Measurements from ENCODE around the gene TMEM223.
A peak's percentile ranks its signal among the peaks of the same experiment; 100 is the strongest.
"Not testable (repeated sequence)": the region's sequence is repeated elsewhere in the genome, so short reads cannot be mapped to it uniquely, and the experiment has no call there.

The TMEM223 gene

DNA sequence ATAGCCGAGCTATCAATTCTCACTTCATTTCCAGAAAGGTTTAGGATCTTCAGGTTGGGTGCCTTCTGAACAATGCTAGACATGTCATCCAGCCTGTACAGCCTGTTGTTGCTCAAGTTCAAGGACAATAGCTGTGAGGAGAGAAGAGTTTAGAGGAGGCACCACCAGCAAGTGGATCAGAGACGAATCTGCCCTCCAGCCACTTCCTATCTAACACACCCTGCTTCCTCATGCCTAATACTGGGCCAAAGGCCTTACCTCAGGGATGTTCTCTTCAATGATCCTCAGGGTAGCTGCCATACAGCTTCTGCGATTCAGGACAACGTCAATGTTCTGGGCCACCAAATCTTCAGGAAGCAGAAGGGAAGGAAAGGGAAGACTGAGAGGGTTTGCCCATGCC, 9.3 kb upstream of the TMEM223 start:
- no peak for DNase-seq (ENCODE audit: low spot score)

DNA sequence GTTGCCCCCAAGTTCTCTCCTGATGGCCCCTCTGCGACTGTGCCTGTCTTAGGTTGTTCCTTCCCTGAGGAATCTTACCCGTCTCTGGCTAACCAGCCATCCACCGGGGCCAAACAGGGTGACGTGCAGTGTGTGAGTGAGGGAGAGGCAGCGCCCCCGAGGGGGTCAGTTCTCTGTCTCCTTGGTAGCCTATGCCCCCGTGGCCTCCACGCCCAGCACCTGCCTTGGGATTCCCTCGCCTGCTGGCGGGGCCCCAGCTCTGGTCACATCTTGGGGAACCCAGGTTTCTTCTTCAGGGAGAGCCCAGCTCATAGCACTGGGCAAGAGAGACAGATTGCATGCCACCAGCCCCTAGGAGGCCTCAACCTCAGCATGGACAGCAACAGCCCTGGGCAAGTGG, 7.7 kb upstream of the TMEM223 start:
- DNase-seq (ENCODE audit: low spot score) = no peak

DNA sequence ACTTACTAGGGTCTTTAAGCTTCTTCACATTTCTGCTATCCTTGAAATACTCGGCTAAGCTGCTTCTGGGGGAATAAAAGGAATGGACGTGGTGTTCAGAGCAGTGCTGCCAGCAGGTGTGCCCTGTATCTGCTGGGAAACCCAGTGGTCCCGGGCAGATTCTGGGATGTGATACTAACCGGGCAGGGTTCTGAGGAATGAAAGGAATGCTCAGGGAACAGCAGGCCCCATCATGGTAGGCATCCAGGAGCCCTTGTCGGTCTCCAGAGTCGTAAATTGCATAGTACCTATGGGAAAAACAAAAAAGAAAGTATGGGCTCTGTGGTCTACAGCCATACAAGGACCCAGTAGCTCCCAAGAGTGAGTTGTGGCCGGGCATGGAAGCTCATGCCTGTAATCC, 4.5 kb upstream of the TMEM223 start:
- DNase-seq (ENCODE audit: low spot score) = no peak

- no peak for DNase-seq (ENCODE audit: low spot score)
These were observed 2.5 kb upstream of the TMEM223 start for GRCh38 chr11:62794201-62794775.

- no peak for DNase-seq (ENCODE audit: low spot score)
These were observed 383 bp upstream of the TMEM223 start for GRCh38 chr11:62792202-62792575.

DNA sequence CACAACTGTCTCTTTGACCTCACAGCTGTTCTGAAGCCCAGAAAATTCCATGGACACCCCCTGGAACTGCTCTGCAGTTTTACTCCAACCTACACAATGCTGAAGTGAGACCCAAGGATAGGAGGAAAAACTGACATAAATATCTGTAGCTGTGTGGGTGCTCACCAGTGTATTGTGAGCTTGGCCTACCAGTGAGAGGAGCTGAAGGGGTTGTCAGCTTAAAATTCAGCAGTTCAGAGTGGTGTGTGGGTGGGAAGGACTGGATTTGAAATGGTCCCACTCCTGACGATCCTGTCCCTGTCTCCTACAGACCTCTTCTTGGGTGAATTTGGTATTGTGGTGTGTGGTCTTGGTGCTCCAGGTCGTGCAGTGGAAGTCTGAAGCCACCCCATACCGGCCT, 2.2 kb downstream of the TMEM223 start:
- no peak for DNase-seq (ENCODE audit: low spot score)

- DNase-seq (ENCODE audit: low spot score) = no peak
These were observed 2.8 kb downstream of the TMEM223 start for GRCh38 chr11:62788991-62789390.

DNA sequence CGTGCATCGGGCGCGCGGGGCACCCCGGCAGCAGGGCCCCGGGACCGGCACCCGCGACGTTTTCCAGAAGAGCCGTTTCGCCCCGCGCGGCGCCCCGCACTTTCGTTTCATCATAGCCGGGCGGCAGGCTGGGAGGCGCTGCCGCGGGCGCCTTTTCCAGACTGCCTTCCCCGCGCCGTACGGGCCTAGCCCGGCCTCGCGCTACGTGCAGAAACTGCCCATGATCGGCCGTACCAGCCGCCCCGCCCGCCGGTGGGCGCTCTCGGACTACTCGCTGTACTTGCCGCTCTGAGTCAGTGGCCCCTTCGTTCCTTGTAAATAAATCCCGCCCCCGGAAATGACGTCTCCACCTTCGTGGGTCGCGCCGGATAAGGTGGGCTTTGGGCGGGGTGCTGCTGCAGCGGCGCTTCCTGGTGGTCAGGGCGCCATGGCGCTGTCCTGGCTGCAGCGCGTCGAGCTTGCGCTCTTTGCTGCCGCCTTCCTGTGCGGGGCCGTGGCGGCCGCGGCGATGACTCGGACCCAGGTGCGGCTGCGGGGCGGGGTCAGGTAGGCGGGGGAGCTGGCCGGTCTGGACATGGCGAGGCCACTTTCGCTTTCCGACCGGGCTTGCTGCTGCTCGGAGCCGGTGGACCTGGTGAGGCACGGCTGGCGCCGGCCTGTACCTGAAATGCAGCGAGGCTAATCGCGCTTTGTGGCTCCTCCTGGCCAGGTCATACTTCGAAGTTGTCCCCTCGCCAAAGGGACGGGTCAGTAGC, 4.6 kb downstream of the TMEM223 start, which contains the start of gene TMEM179B:
Gene TMEM179B, plus strand, starts transcription at position 398 of the 755 bp plus-strand sequence. Its CDS starts 30 bp downstream, at position 428.
- peak; percentile 94 for DNase-seq (ENCODE audit: low spot score)

- peak; percentile 91 for DNase-seq (ENCODE audit: low spot score)
These were observed 5.3 kb downstream of the TMEM223 start for GRCh38 chr11:62786318-62787004.

GRCh38 chr11:62782753-62783152, 9.1 kb downstream of the TMEM223 start:
- no peak for DNase-seq (ENCODE audit: low spot score)

DNA sequence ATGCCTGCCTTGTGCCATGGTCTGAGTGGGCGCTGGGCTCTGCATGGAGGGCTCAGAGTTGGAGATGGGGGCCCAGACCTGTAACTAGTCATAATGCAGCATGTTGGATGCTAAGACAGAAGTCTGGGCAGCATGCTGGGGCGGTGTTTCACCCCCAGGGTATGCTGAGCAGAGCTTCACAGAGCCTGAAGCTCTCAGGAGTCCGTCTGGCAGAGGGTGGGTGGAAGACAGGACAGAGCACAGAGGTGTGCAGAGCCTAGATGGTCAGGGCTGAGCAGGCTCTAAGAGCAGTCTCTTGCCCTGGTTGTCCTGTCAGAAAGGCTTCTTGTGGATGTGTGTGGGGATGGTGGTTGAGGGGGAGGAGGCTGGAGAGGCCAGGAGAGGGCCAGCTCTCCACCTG, 13.4 kb downstream of the TMEM223 start:
- no peak for DNase-seq (ENCODE audit: low spot score)

GRCh38 chr11:62777389-62777788, 14.4 kb downstream of the TMEM223 start:
- DNase-seq (ENCODE audit: low spot score) = no peak

DNA sequence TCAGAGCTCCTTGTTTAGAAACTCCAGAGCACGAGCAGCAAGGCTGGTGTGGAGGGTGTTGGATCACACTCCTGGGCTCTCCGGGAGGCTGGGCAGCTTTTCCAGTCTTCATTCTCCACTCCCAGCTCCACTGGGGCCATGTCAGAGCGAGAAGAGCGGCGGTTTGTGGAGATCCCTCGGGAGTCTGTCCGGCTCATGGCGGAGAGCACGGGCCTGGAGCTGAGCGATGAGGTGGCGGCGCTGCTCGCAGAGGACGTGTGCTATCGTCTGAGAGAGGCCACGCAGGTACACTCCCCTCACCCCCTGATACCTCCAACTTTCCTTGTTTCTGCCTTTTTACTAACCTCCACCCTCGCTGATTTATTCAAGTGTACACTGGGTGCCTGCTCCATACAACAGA, 16.2 kb downstream of the TMEM223 start:
- DNase-seq (ENCODE audit: low spot score) = no peak

- no peak for DNase-seq (ENCODE audit: low spot score)
These were observed 17.4 kb downstream of the TMEM223 start for GRCh38 chr11:62774407-62774806.

DNA sequence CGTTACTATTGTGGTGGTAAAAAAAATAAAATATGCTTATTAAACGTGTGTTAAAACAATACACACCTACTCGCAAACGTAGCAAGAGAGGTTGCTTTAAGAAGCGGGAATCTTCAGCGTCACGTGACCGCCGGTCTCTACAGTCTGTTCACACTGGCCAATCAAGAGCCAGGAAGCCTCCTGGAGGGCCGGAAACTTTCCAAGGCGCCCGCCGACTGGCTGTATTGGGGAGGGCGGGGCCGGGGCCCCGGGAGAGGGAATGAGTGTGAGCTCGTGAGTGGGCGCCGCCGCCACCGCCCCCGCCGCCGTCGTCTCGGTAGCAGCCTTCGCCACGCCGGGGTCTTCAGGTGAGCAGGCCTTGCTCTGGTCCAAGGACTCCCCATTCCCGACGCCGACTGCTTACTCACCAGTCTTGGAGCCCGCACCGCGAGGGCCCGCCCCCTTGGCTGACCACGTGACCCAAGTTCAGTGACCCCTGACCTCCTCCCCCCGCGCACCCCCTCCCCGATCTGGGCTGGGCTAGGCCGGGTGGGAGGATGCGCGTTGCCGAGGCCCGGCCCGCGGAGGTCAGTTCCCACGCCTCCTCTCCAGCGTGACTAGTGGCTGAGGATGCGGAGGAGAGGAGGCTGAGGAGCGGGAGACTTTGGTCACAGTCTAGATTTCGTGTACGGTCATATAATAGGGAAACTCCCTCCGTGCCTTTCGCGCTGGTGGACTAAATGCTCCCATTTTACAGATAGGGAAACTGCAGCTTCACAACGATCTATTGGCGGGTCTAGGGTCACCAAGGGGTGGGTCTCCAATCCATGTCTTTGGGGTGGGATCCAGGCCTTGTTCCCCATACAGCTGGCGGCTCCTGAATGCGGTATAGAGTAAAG, 20.4 kb downstream of the TMEM223 start, which contains the start of gene TAF6L:
Gene TAF6L, plus strand, starts transcription at position 253 of the 878 bp plus-strand sequence. CDS start 4,388 bp downstream, outside the sequence.
- DNase-seq (ENCODE audit: low spot score) = peak; percentile 93

GRCh38 chr11:62770778-62771143, 21.0 kb downstream of the TMEM223 start:
- peak; percentile 25 for DNase-seq (ENCODE audit: low spot score)

DNA sequence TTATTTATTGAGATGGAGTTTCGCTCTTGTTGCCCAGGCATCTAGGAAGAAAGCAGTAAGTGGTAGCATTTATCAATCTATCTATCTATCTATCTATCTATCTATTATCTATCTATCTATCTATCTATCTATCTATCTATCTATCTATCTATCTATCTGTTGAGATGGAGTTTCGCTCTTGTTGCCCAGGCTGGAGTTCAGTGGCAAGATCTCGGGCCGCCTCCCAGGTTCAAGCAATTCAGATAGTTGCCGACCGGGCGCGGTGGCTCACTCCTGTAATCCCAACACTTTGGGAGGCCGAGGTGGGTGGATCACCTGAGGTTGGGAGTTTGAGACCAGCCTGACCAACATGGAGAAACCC, 31.0 kb downstream of the TMEM223 start:
- not testable (repeated sequence) for DNase-seq (ENCODE audit: low spot score)

GRCh38 chr11:62757846-62758788, 33.7 kb downstream of the TMEM223 start:
- DNase-seq (ENCODE audit: low spot score) = no peak

DNA sequence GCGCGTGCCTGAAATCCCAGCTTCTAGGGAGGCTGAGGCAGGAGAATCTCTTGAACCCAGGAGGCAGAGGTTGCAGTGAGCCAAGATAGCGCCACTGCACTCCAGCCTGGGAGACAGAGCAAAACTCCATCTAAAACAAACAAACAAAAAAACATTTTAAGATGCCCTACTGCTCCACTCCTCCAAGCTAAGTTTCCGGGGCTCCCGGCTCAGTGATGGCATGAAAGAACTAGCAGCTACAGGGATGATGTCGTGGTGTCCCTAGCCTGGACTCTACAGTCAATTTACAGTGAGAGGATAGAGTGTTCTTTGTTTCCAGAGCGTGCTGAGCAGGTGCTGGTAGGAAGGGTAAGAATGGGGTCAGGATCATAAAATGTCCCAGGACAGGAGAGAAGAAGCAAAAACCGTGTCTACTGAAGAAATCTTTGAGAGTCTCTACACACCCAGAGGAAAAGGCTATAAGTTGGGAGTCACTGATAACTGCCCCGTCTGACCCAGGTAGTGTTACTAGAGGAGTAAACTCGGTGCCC, 36.7 kb downstream of the TMEM223 start:
- DNase-seq (ENCODE audit: low spot score) = no peak

- peak; percentile 97 for DNase-seq (ENCODE audit: low spot score)
These were observed 37.8 kb downstream of the TMEM223 start, which contains the start of gene ZBTB3 for GRCh38 chr11:62753736-62754603. ZBTB3 (minus strand) TSS chr11:62754160; CDS start chr11:62753664, 496 bp downstream.
